GM13976 (cell line): ENCODE results near the gene EXOSC2.

Source experiments
- DNase-seq: peaks from one replicate; pipeline ENCODE4 v3.0.0; 2012; ENCODE audit warnings: low spot score
- CTCF ChIP-seq: IDR thresholded peaks from 2 replicates; pipeline ENCODE4 v1.5.1; 2012; ENCODE audit warnings: borderline replicate concordance, mild to moderate bottlenecking; ENCODE audit not compliant: insufficient read depth; ENCODE audit errors: extremely low read depth, missing control alignments, control extremely low read depth
- in situ Hi-C: fragments of 300-500 bp; cut with MboI; formaldehyde crosslinking; loops from one replicate; pipeline ENCODE4 v1.12.0; 2022; ENCODE audit warnings: low sequenced_read_pairs, mixed read lengths, inconsistent platforms; ENCODE audit not compliant: unreplicated experiment

Gene EXOSC2

GRCh38 chr9:130701059-130702022, 7.8 kb downstream of the EXOSC2 start:
- in situ Hi-C loops: loop anchor here (10.0 kb wide), 1 partner anchor 243 kb away; no protein-coding TSS in a partner anchor
- peak; percentile 55 for DNase-seq
- TF ChIP-seq CTCF: peak; percentile 80

DNA sequence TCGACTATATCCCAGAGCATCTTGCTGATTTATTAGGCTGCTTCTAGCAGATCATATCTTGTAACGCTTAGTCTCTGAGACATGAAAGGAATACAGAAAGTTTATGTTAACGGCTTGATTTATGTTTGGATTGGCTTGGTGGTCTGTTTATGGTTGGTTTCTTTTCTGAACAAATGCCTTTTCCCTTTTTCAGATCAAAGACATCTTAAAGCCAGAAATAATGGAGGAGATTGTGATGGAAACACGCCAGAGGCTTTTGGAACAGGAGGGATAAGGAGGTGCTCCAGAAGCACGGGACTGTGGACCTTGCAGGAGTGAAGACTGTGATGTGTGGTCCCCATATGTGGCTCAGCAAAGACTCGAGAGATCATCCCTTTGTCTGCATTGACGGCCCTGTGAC, 9.9 kb downstream of the EXOSC2 start:
- no peak for TF ChIP-seq CTCF
- in situ Hi-C loops: loop anchor here (10.0 kb wide), 1 partner anchor 241 kb away; no protein-coding TSS in a partner anchor
- DNase-seq: no peak

DNA sequence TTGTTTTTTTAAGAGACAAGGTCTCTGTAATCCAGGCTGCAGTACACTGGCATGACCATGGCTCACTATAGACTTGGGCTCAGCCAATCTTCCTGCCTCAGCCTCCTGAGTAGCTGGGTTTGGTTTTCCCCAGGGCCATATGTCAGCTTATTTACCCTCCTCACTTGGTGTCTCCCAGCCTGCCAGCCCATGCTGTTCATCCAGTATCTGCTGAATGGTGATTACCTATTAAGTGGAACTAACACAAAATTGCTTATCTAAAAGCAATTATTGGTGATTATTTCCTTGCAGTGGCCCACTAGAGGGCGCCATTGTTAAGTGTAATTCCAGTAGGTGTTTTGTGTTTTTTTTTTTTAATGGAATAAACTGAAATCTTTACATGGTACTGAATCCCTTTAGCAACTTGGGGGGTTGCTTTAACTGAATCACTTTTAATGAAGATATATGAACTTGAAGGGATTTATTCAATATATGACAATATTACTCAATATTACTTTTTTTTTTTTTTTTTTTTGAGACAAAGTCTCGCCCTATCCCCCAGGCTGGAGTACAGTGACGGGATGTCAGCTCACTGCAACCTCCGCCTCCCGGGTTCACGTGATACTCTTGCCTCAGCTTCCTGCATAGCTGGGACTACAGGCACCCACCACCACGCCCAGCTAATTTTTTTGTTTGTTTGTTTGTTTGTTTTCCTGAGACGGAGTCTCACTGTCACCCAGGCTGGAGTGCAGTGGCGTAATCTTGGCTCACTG, 13.8 kb downstream of the EXOSC2 start:
- DNase-seq: peak; percentile 40
- peak; percentile 40 for TF ChIP-seq CTCF
- in situ Hi-C loops: loop anchor here (5.0 to 10.0 kb wide), 2 partner anchors 160 to 237 kb away; no protein-coding TSS in a partner anchor

DNA sequence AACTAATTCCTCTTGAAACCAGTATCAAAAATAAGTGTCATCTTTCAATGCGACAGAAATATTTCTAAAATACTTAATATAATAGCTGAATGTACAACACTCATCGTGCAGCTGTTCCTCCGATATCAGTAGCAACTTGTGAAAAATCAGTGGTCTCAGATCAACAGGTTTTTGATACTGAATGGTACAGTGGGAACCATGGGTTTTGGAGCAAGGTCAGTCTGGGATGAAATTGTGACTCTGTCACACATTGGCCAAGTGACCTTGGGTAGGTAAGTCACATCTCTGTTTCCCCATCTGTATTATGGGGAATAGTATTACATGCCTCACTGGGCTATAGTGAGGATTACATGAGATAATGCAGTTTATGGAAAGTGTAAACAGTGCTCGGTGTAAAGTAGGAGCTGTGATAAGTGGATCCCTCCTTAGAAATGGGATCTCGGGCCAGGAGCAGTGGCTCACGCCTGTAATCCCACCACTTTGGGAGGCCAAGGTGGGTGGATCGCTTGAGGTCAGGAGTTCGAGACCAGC, 17.3 kb downstream of the EXOSC2 start:
- no peak for TF ChIP-seq CTCF
- in situ Hi-C loops: no loop called here

DNA sequence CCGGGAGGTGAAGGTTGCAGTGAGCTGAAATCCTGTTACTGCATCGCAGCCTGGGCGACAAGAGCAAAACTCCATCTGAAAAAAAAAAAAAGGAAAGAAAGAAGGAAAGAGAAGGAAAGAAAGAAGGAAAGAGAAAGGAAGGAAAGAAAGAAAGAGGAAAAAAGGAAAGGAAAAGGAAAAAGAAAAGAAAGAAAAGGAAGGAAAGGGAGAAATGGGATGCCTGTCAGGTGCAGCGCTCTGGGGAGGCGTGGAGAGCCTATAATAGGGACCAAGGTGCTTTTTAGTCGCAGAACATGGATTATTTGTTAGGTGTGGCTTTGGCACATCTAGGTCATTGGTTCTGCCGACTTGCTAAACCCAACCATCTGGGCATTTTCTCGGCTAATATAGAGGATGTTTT, 17.9 kb downstream of the EXOSC2 start:
- no peak for DNase-seq
- in situ Hi-C loops: no loop called here
- TF ChIP-seq CTCF: no peak

More for the DNA sequence above, 17.3 kb downstream of the EXOSC2 start:
- no peak for DNase-seq
